ENCODE measurements around the gene LPP. TPM values are rescaled to one million over a fixed set of nuclear protein-coding genes. Genes with fewer than 3 reads are reported as not detected.

LPP gene
- total and polyA plus RNA-seq, 2 of the 13 experiments (the other 11 are each of a cell fraction or from before 2014, with no cell fraction given): 19.2 to 29.9 TPM

- TF ChIP-seq BORCS8-MEF2B (CRISPR knock-in tag; IDR thresholded peaks at IDR 0.05) (0 out of 2 replicates have a peak, but pooled peaks have one; percentile 31), ZNF816 (CRISPR knock-in tag; IDR thresholded peaks at IDR 0.05; ENCODE audit: borderline replicate concordance) (peak; percentile 31; the same call in 1 of the 2 replicates), TMF1 (CRISPR knock-in tag; IDR thresholded peaks at IDR 0.05; ENCODE audit: low read depth) (no peak), IKZF1 (IDR thresholded peaks at IDR 0.05) (no peak), ZSCAN29 (CRISPR knock-in tag; conservative IDR thresholded peaks at IDR 0.05) (0 out of 2 replicates have a peak, but pooled peaks have one; percentile 14), ZNF234 (CRISPR knock-in tag; conservative IDR thresholded peaks at IDR 0.05) (no peak), STAT6 (CRISPR knock-in tag; IDR thresholded peaks at IDR 0.05; ENCODE audit: borderline replicate concordance) (no peak), ZNF121 (CRISPR knock-in tag; IDR thresholded peaks at IDR 0.05) (no peak), KLF15 (CRISPR knock-in tag; IDR thresholded peaks at IDR 0.05; ENCODE audit: borderline replicate concordance) (no peak), SPEN (CRISPR knock-in tag; IDR thresholded peaks at IDR 0.05; ENCODE audit: low read depth) (no peak), ATF6 (CRISPR knock-in tag; conservative IDR thresholded peaks at IDR 0.05) (no peak), HES4 (CRISPR knock-in tag; IDR thresholded peaks at IDR 0.05; ENCODE audit: borderline replicate concordance) (no peak), KDM4B (CRISPR knock-in tag; IDR thresholded peaks at IDR 0.05) (0 out of 2 replicates have a peak, but pooled peaks have one; percentile 74), FOXP1 (IDR thresholded peaks at IDR 0.05) (no peak), FOXP1 (CRISPR knock-in tag; IDR thresholded peaks at IDR 0.05) (no peak), ZNF839 (CRISPR knock-in tag; IDR thresholded peaks at IDR 0.05; ENCODE audit: borderline replicate concordance) (no peak), ZNF275 (CRISPR knock-in tag; IDR thresholded peaks at IDR 0.05; ENCODE audit: borderline replicate concordance) (no peak), ZC3H4 (CRISPR knock-in tag; IDR thresholded peaks at IDR 0.05; ENCODE audit: borderline replicate concordance) (no peak), ZNF773 (CRISPR knock-in tag; IDR thresholded peaks at IDR 0.05; ENCODE audit: borderline replicate concordance) (no peak), ZNF777 (CRISPR knock-in tag; IDR thresholded peaks at IDR 0.05) (no peak), TARDBP (CRISPR knock-in tag; IDR thresholded peaks at IDR 0.05) (peak; percentile 78; the same call in 1 of the 2 replicates), FOSL1 (CRISPR knock-in tag; IDR thresholded peaks at IDR 0.05; ENCODE audit: borderline replicate concordance) (no peak), ZFYVE20 (CRISPR knock-in tag; IDR thresholded peaks at IDR 0.05; ENCODE audit: borderline replicate concordance, low read depth) (no peak), ZNF501 (CRISPR knock-in tag; IDR thresholded peaks at IDR 0.05) (no peak), NFATC3 (CRISPR knock-in tag; IDR thresholded peaks at IDR 0.05) (no peak), HOXA7 (CRISPR knock-in tag; IDR thresholded peaks at IDR 0.05) (no peak), NCOA2 (CRISPR knock-in tag; IDR thresholded peaks at IDR 0.05) (peak; percentile 69)
These were observed 558.4 kb downstream of the LPP start (continued) for GRCh38 chr3:188712248-188712924.
